NB4 (cell line): ENCODE data around the gene JAZF1.
A peak's percentile ranks its signal among the peaks of the same experiment; 100 is the strongest.

Source experiments
- MYC ChIP-seq: IDR thresholded peaks from 2 replicates; pipeline ENCODE4 v1.6.1; 2011; ENCODE audit warnings: low read depth, low read length
- POLR2A ChIP-seq: IDR thresholded peaks from 2 replicates; pipeline ENCODE4 v1.6.1; 2011; ENCODE audit warnings: mild to moderate bottlenecking; ENCODE audit not compliant: insufficient read length; ENCODE audit errors: extremely low read depth
- TF ChIP-seq, protein P1 (sequence below): IDR thresholded peaks from one replicate; pipeline ENCODE4 v1.5.1; 2012; ENCODE audit warnings: low read depth, low read length
- TF ChIP-seq, protein P2 (sequence below): IDR thresholded peaks from 2 replicates; pipeline ENCODE4 v1.6.1; 2011; ENCODE audit warnings: low read depth, low read length

GRCh38 chr7:28135315-28135714 lies 45.3 kb downstream of the JAZF1 start:
- TF ChIP-seq, protein P1, sequence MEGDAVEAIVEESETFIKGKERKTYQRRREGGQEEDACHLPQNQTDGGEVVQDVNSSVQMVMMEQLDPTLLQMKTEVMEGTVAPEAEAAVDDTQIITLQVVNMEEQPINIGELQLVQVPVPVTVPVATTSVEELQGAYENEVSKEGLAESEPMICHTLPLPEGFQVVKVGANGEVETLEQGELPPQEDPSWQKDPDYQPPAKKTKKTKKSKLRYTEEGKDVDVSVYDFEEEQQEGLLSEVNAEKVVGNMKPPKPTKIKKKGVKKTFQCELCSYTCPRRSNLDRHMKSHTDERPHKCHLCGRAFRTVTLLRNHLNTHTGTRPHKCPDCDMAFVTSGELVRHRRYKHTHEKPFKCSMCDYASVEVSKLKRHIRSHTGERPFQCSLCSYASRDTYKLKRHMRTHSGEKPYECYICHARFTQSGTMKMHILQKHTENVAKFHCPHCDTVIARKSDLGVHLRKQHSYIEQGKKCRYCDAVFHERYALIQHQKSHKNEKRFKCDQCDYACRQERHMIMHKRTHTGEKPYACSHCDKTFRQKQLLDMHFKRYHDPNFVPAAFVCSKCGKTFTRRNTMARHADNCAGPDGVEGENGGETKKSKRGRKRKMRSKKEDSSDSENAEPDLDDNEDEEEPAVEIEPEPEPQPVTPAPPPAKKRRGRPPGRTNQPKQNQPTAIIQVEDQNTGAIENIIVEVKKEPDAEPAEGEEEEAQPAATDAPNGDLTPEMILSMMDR = no peak
- TF ChIP-seq POLR2A = no peak
- TF ChIP-seq, protein P2, sequence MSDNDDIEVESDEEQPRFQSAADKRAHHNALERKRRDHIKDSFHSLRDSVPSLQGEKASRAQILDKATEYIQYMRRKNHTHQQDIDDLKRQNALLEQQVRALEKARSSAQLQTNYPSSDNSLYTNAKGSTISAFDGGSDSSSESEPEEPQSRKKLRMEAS = peak; percentile 55; the same call in 1 of the 2 replicates
- peak; percentile 44 for TF ChIP-seq MYC
